BE2C (cell line): ENCODE data around the gene INHBB.

Source experiments
- DNase-seq: peaks from one replicate; pipeline ENCODE4 v3.0.0-alpha.2; 2020
- H3K27me3 ChIP-seq: fragments of 250-450 bp; sonication (Bioruptor Pico); 2 replicates; pipeline ENCODE4 v1.5.1; 2020; ENCODE audit warnings: mild to moderate bottlenecking
- H3K36me3 ChIP-seq: fragments of 250-450 bp; sonication (Bioruptor Pico); 2 replicates; pipeline ENCODE4 v1.5.1; 2020; ENCODE audit warnings: mild to moderate bottlenecking
- H3K4me1 ChIP-seq: fragments of 250-450 bp; sonication (Bioruptor Pico); 2 replicates; pipeline ENCODE4 v1.5.1; 2020
- H3K4me3 ChIP-seq: 2 replicates; pipeline ENCODE4 v1.5.1; 2011; ENCODE audit warnings: low read depth, low read length
- H3K9me3 ChIP-seq: fragments of 250-450 bp; sonication (Bioruptor Pico); 2 replicates; pipeline ENCODE4 v1.5.1; 2020
- CTCF ChIP-seq: IDR thresholded peaks from 2 replicates; pipeline ENCODE4 v1.5.1; 2012; ENCODE audit warnings: mild to moderate bottlenecking, low read depth, low read length

INHBB gene

GRCh38 chr2:120381661-120382060 lies 35.7 kb downstream of the INHBB start:
- TF ChIP-seq CTCF, result no peak
- H3K36me3 ChIP-seq, result no peaks in the 10 kb centered on the region
- H3K4me1 ChIP-seq, result no peaks in the 10 kb centered on the region
- no peak overlapping the region for H3K4me3 ChIP-seq
- no peaks in the 10 kb centered on the region for H3K9me3 ChIP-seq
- H3K27me3 ChIP-seq, result no peaks in the 10 kb centered on the region
- DNase-seq, result no peak

GRCh38 chr2:120382541-120383144 lies 36.7 kb downstream of the INHBB start:
- Histone ChIP-seq H3K36me3 (no peaks in the 10 kb centered on the region), H3K4me1 (no peaks in the 10 kb centered on the region), H3K9me3 (no peaks in the 10 kb centered on the region), H3K27me3 (no peaks in the 10 kb centered on the region), H3K4me3 (no peak overlapping the region)
- DNase-seq, result no peak
- no peak for TF ChIP-seq CTCF

GRCh38 chr2:120383191-120383590 lies 37.3 kb downstream of the INHBB start:
- no peak overlapping the region for H3K4me3 ChIP-seq
- H3K36me3 ChIP-seq, result no peaks in the 10 kb centered on the region
- no peaks in the 10 kb centered on the region for H3K27me3 ChIP-seq
- no peaks in the 10 kb centered on the region for H3K4me1 ChIP-seq
- DNase-seq, result no peak
- no peak for TF ChIP-seq CTCF
- H3K9me3 ChIP-seq, result no peaks in the 10 kb centered on the region

- DNase-seq, result no peak
- TF ChIP-seq CTCF, result no peak
- Histone ChIP-seq H3K4me1 (no peaks in the 10 kb centered on the region), H3K9me3 (no peaks in the 10 kb centered on the region), H3K36me3 (no peaks in the 10 kb centered on the region), H3K27me3 (no peaks in the 10 kb centered on the region), H3K4me3 (no peak overlapping the region)
These were observed 37.9 kb downstream of the INHBB start for GRCh38 chr2:120383631-120384340.

- Histone ChIP-seq H3K27me3 (no peaks in the 10 kb centered on the region), H3K4me1 (no peaks in the 10 kb centered on the region), H3K9me3 (no peaks in the 10 kb centered on the region), H3K36me3 (no peaks in the 10 kb centered on the region), H3K4me3 (no peak overlapping the region)
- no peak for DNase-seq
- no peak for TF ChIP-seq CTCF
These were observed 38.8 kb downstream of the INHBB start for GRCh38 chr2:120384486-120385354.
